NCI-H128 (cell line): ENCODE data around the gene KRTAP4-11.
"Not testable (repeated sequence)": the region's sequence is repeated elsewhere in the genome, so short reads cannot be mapped to it uniquely, and the experiment has no call there.

Source experiments
- DNase-seq: peaks from one replicate; lab custom pipeline; 2025; ENCODE audit not compliant: unreplicated experiment; lab: John Stamatoyannopoulos, UW

The KRTAP4-11 gene

DNA sequence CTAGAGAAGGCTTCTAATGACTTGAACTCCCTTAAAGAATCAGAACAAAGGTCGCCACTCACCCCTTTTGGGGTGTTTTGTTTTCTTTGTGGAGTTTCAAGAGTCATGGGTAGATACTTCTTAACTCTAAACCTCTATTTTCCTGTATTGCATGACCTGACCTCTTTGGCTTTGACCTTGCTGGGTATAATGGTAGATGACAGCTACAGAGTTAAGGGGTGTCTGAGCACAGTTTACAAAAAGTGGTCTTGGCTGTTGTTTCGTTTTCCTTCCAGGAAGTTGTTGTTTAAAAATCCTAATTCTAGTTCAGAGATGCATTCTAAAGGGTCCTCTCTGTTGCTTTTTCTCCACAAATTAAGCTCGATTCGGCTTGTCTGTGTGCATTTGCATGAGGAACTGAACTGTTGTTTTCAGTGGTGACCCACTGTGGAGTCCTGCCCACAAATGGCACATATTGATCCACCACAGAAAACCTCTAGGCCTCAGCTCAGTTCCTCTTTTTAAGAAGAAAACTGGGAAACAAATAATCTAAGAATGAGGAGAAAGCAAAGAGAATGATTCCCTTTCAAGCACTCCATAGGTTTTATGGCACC is 29.3 kb downstream of the KRTAP4-11 start:
- not testable (repeated sequence) for DNase-seq

DNA sequence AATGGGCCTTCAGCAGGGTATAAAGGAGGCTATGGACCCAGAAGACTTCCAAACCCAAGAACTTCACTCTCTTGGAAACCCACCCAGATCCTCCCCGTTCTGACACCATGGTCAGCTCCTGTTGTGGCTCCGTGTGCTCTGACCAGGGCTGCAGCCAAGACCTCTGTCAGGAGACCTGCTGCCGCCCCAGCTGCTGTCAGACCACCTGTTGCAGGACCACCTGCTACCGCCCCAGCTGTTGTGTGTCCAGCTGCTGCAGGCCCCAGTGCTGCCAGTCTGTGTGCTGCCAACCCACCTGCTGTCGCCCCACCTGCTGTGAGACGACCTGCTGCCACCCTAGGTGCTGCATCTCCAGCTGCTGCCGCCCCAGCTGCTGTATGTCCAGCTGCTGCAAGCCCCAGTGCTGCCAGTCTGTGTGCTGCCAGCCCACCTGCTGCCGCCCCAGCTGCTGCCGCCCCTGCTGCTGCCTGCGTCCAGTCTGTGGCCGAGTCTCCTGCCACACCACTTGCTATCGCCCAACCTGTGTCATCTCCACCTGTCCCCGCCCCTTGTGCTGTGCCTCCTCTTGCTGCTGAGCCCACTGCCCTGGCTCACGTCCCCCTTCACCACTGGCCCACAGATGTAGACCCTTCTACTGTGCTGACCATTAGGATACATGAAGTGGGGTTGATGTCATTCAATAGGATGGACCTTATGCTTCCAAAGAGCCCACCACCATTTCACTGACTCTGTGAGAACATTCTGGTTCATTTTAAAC is 33.9 kb downstream of the KRTAP4-11 start, which contains the start of gene KRTAP4-7:
Gene KRTAP4-7, plus strand, starts transcription at position 51 of the 757 bp plus-strand sequence. Its CDS starts 57 bp downstream, at position 108.
- not testable (repeated sequence) for DNase-seq

DNA sequence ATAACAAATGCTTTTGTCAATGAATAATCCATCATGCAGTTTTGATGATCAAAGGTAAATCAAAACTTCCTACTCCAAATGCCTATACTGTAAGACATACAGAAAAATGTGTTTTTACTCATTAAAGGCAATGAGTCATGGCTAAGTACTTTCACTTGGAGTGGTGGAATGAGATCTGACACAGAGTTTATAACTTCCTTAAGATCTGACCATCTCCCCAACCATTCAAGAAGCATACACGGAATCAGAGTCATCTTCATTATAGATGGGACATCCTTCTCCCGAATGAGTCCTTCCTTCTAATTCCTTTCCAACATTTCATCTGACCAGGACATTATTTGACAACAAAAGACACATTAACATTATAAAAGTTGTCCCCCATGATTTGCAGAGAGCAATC is 34.7 kb downstream of the KRTAP4-11 start:
- not testable (repeated sequence) for DNase-seq

DNA sequence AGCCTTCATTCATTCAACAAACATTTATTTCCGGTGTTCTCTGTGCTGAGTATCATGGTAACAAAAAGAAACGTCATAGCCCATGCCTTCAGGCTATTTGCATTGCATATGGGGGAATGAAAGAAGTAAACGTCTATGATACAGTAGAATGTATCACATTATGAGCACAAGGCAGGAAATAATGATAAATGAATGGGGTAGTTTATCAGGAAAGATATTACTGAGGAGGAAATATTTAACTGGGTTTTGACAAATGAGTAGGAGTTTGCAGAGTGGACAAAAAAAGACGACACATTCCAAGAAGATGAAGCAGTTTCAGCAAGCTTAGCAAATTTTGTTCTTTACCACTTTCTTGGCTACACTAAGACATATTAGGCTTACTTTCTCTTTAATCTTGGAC is 35.5 kb downstream of the KRTAP4-11 start:
- DNase-seq, result no peak

DNA sequence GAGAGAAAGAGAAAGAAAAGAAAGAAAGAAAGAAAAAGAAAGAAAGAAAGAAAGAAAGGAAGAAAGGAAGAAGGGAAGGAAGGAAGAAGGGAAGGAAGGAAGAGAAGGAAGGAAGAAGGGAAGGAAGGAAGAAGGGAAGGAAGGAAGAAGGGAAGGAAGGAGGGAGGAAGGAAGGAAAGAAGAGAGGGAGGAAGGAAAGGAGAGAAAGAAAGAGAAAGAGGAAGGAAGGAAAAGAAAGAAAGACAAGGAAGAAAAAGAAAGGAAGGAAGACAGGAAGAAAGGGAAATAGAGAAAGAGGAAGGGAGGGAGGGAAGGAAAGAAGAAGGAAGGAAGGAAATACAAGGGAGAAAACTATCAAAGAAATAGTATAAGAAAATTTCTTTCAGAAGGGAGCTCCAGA is 41.4 kb downstream of the KRTAP4-11 start:
- DNase-seq, result no peak

DNA sequence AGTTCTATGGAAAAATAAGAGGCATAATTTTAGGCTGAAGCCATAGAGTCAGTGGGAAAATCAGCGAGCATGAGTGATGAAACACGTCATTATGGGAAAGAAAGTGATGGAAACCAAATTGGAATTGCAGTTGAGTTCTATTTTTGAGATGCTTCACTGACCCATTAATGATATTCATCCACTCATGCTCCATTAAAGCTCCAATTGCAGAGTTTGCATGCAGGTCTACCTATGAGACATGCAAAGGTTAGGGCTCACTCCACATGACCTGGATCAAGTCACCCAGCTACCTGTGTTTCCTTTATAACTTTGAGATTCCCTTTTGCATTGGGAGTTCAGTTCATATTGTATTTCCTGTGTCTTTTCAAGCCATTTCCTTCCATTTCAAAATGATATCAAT is 44.5 kb downstream of the KRTAP4-11 start:
- no peak for DNase-seq

DNA sequence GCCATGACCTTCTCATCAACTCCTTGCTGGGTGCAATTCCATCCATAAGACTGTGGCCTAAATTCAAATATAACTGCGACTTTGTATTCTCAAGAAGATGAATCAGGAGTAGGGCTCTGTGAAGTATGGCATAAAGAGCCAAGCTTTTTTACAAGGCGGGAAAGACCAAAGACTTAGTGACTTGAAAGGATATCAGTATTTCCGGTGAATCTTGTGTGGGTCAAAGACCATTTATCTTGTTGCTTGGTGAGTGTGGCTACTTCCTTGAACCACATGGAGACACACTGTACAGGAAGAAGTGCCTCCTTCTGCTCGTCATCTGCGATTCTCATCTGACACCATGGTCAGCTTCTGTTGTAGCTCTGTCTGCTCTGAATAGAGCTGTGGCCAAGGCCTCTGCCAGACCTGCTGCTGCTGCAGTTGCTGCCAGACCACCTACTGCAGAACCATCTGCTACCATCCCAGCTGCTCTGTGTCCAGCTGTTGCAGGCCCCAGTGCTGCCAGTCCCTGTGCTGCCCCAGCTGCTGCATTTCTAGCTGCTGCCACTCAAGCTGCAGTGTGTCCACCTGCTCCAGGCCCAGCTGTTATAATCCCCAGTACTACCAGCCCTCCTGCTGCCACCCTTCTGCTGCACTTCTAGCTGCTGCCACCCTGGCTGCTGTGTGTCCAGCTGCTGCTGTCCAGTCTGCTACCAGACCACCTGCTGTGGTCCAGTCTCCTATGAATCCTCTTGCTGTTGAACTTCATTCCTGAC is 46.4 kb downstream of the KRTAP4-11 start:
- no peak for DNase-seq

- no peak for DNase-seq
Observed at GRCh38 chr17:41069031-41069430, 49.1 kb downstream of the KRTAP4-11 start.

GRCh38 chr17:41067281-41067680 is 50.9 kb downstream of the KRTAP4-11 start:
- DNase-seq, result no peak
